Central memory CD8-positive, alpha-beta T cell (primary cell): ENCODE results near the gene AGAP3.
"Not testable (repeated sequence)": the region's sequence is repeated elsewhere in the genome, so short reads cannot be mapped to it uniquely, and the experiment has no call there.

ENCODE experiments used
- ATAC-seq: fragments of 150-1000 bp; cut with Tn5 transposase; replicated peaks from 2 replicates; pipeline ENCODE4 v1.10.0; 2022; ENCODE audit warnings: mild to moderate bottlenecking, moderate FRiP score, moderate number of reproducible peaks; ENCODE audit not compliant: poor library complexity, severe bottlenecking; ENCODE audit errors: extremely low read depth
- DNase-seq, 2 donors: peaks; one replicate each; pipeline ENCODE4 v3.0.0; 2021; ENCODE audit warnings: low spot score in 2 of 2
- H3K27ac Mint-ChIP-seq: one replicate; pipeline ENCODE4 v1.8.0; 2022; ENCODE audit warnings: low read depth, mild to moderate bottlenecking, moderate library complexity, mixed read lengths
- H3K27me3 Mint-ChIP-seq: one replicate; pipeline ENCODE4 v1.8.0; 2022; ENCODE audit warnings: mixed read lengths
- H3K36me3 Mint-ChIP-seq: one replicate; pipeline ENCODE4 v1.8.0; 2022; ENCODE audit warnings: mild to moderate bottlenecking, moderate library complexity, mixed read lengths; ENCODE audit not compliant: insufficient read depth
- H3K4me1 Mint-ChIP-seq: one replicate; pipeline ENCODE4 v1.8.0; 2022; ENCODE audit warnings: mixed read lengths
- H3K4me3 Mint-ChIP-seq: one replicate; pipeline ENCODE4 v1.8.0; 2022; ENCODE audit warnings: mild to moderate bottlenecking, moderate library complexity, mixed read lengths
- H3K9me3 Mint-ChIP-seq: one replicate; pipeline ENCODE4 v1.8.0; 2022; ENCODE audit warnings: mixed read lengths

AGAP3 gene

DNA sequence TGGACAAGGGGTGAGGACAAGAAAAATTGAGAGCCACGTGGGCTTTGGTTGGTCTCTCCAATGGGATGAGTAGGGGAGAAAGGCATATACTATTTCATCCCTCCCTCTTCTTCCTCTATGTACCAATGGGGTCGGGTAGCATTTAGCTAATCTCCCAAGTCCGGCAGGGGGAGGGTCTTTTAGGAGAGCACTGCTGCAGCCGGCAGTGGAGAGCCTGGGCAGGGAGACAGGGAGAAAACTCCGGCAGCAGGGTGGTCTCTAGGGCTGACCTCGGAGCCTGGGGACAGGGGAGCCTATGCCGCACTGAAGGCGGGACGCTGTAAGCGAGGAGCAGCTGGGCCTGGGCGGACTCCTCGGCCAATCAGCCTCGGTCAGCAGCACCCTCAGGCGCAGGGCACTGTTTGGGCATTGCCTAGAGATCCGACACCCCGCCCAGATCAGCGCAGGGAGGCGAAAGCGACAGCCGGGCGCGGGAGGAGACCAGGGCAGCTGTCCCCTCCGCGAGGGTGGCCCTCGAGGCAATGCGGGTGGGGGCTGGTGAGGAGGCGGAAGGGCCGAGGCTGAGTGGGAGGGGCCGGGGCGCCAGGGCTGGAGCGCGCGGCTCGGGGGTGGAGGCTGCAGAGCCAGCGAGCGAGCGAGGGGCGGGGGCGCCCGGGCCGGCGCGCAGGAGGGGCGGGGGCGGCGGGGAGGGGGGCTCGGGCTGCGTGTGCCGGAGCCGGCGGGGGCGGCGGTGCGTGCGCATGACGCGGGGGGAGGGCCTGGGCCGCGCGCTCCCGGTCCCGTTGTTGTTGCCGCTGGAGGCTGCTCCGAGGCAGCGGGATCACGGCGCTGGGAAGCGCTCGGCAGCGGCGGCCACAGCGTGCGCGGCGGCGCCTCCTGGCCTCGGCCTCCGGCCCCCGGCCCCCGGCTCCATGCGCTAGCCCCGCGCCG lies at the start of gene AGAP3:
Gene AGAP3 (plus strand): TSS at position 785 of the 930 bp plus-strand sequence. CDS start 267 bp downstream, outside the sequence.
- Mint-ChIP-seq H3K4me3 (peak within 1 kb of the TSS; percentile 84), H3K27ac (peak within 1 kb of the TSS; percentile 88), H3K9me3 (no peaks in the 10 kb centered on the region), H3K27me3 (peaks cover 10% of the 10 kb centered on the region), H3K36me3 (peaks cover 12% of the 10 kb centered on the region), H3K4me1 (peaks cover 31% of the 10 kb centered on the region)
- DNase-seq = no peak
- no peak for ATAC-seq

- Mint-ChIP-seq H3K4me1 (peaks cover 4% of the 10 kb centered on the region), H3K27me3 (no peaks in the 10 kb centered on the region), H3K27ac (peak overlapping the region; percentile 64), H3K9me3 (no peaks in the 10 kb centered on the region), H3K4me3 (no peak overlapping the region), H3K36me3 (peaks cover 9% of the 10 kb centered on the region)
- DNase-seq = no peak
- ATAC-seq = peak; percentile 19
These were observed 47.1 kb upstream of the AGAP3 start for GRCh38 chr7:151038951-151039849.

DNA sequence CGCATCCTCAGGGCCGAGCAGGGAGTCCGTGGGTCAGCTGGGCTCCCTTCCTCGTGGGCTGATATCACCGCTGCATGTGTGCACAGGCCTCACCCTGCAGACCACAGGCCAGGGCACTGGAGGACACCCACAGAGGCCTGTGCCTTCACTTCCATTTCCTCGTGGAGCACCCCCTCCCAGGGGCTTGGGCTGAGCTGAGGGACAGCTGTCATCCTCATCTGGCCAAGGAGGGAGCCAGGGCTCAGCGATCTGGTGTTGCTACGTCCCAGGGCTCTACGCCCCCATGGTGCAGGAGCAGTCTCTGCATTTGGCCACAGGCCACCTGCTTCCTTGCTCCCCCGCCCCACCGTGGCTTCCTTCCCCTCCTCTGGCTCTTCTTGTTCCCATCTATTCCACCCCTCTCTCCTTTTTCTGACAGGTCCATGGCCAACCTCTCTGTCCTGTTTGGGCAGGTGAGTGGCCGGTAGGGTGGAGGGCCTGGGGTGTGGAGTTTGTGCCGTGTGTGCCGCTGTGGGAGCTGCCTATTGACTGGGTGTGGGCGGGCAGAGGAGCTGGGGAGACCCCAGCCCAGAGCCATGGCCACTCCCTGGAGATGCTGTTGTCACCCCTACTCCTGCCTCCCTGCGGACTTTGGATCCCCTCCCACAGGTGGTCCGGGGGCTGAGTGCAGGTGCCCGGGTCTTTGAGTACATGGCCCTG lies 46.3 kb upstream of the AGAP3 start:
- ATAC-seq = no peak
- H3K27ac Mint-ChIP-seq = no peak overlapping the region
- H3K9me3 Mint-ChIP-seq = no peaks in the 10 kb centered on the region
- H3K27me3 Mint-ChIP-seq = no peaks in the 10 kb centered on the region
- peaks cover 9% of the 10 kb centered on the region for H3K36me3 Mint-ChIP-seq
- DNase-seq = no peak
- no peak overlapping the region for H3K4me3 Mint-ChIP-seq
- peaks cover 4% of the 10 kb centered on the region for H3K4me1 Mint-ChIP-seq

DNA sequence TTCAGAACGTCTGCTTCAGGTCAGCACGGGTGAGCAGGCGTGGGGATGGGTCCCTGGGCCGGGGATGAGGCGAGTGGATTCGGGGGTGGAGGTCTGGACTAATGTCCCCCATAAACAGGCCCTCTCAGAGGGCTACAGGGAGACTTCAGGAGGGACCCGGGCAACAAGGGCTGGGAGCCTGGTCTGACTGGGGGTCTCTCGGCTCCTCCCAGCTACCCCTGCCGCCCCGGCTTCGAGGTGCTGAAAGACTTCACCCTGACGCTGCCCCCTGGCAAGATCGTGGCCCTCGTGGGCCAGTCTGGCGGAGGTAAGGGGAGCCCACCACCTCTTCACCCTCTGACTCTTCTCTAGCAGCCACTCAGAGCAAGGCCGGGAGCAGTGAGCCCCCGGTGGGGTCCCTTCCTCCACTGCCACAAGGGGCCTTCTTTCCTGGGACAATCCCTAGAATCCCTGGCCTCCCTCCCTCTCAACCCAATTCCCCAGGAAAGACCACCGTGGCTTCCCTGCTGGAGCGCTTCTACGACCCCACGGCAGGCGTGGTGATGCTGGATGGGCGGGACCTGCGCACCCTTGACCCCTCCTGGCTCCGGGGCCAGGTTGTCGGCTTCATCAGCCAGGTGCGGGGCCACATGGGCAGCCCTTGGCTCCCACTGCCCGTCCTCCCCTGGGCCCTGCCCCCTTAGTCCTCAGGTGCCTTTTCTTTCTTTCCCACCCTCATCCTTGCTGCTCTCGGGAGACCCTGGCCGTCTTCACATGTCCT lies 45.5 kb upstream of the AGAP3 start:
- peaks cover 9% of the 10 kb centered on the region for H3K36me3 Mint-ChIP-seq
- DNase-seq = no peak
- peaks cover 4% of the 10 kb centered on the region for H3K4me1 Mint-ChIP-seq
- no peaks in the 10 kb centered on the region for H3K9me3 Mint-ChIP-seq
- no peak overlapping the region for H3K4me3 Mint-ChIP-seq
- H3K27me3 Mint-ChIP-seq = no peaks in the 10 kb centered on the region
- ATAC-seq = no peak
- no peak overlapping the region for H3K27ac Mint-ChIP-seq

- not testable (repeated sequence) for DNase-seq, H3K4me1 Mint-ChIP-seq, ATAC-seq, H3K4me3 Mint-ChIP-seq, H3K36me3 Mint-ChIP-seq, H3K27ac Mint-ChIP-seq, H3K9me3 Mint-ChIP-seq, H3K27me3 Mint-ChIP-seq
These were observed 42.8 kb upstream of the AGAP3 start for GRCh38 chr7:151043449-151043848.

DNA sequence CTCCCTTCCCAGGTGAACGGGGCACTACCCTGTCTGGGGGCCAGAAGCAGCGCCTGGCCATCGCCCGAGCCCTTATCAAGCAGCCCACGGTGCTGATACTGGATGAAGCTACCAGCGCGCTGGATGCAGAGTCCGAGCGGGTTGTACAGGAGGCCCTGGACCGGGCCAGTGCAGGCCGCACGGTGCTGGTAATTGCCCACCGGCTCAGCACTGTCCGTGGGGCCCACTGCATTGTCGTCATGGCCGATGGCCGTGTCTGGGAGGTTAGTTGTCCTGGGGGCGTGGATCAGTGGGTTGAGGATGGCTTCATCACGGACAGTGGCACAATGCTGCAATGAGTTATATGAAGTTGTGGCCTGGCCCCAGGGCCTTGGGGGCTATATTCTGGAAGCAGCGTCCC lies 42.3 kb upstream of the AGAP3 start:
- H3K9me3 Mint-ChIP-seq = no peaks in the 10 kb centered on the region
- DNase-seq = no peak
- no peak for ATAC-seq
- peaks cover 4% of the 10 kb centered on the region for H3K4me1 Mint-ChIP-seq
- peaks cover 7% of the 10 kb centered on the region for H3K36me3 Mint-ChIP-seq
- H3K27me3 Mint-ChIP-seq = no peaks in the 10 kb centered on the region
- H3K4me3 Mint-ChIP-seq = no peak overlapping the region
- no peak overlapping the region for H3K27ac Mint-ChIP-seq

- no peak for DNase-seq
- Mint-ChIP-seq H3K9me3 (no peaks in the 10 kb centered on the region), H3K4me1 (no peaks in the 10 kb centered on the region), H3K36me3 (peaks cover 7% of the 10 kb centered on the region), H3K4me3 (no peak overlapping the region), H3K27ac (no peak overlapping the region), H3K27me3 (no peaks in the 10 kb centered on the region)
- ATAC-seq = no peak
These were observed 41.0 kb upstream of the AGAP3 start for GRCh38 chr7:151045262-151045661.

GRCh38 chr7:151045967-151046366 lies 40.3 kb upstream of the AGAP3 start:
- H3K27ac Mint-ChIP-seq = no peak overlapping the region

GRCh38 chr7:151046603-151047573 lies 39.4 kb upstream of the AGAP3 start:
- no peaks in the 10 kb centered on the region for H3K4me1 Mint-ChIP-seq
- peaks cover 6% of the 10 kb centered on the region for H3K36me3 Mint-ChIP-seq
- H3K27me3 Mint-ChIP-seq = peaks cover 3% of the 10 kb centered on the region
- no peak overlapping the region for H3K4me3 Mint-ChIP-seq
- DNase-seq (no peak), ATAC-seq (no peak)
- no peaks in the 10 kb centered on the region for H3K9me3 Mint-ChIP-seq
- H3K27ac Mint-ChIP-seq = no peak overlapping the region

More at GRCh38 chr7:151045967-151046366, 40.3 kb upstream of the AGAP3 start:
- no peaks in the 10 kb centered on the region for H3K4me1 Mint-ChIP-seq
- DNase-seq (no peak), ATAC-seq (no peak)
- no peak overlapping the region for H3K4me3 Mint-ChIP-seq
- no peaks in the 10 kb centered on the region for H3K9me3 Mint-ChIP-seq
- H3K36me3 Mint-ChIP-seq = peaks cover 7% of the 10 kb centered on the region
- no peaks in the 10 kb centered on the region for H3K27me3 Mint-ChIP-seq

DNA sequence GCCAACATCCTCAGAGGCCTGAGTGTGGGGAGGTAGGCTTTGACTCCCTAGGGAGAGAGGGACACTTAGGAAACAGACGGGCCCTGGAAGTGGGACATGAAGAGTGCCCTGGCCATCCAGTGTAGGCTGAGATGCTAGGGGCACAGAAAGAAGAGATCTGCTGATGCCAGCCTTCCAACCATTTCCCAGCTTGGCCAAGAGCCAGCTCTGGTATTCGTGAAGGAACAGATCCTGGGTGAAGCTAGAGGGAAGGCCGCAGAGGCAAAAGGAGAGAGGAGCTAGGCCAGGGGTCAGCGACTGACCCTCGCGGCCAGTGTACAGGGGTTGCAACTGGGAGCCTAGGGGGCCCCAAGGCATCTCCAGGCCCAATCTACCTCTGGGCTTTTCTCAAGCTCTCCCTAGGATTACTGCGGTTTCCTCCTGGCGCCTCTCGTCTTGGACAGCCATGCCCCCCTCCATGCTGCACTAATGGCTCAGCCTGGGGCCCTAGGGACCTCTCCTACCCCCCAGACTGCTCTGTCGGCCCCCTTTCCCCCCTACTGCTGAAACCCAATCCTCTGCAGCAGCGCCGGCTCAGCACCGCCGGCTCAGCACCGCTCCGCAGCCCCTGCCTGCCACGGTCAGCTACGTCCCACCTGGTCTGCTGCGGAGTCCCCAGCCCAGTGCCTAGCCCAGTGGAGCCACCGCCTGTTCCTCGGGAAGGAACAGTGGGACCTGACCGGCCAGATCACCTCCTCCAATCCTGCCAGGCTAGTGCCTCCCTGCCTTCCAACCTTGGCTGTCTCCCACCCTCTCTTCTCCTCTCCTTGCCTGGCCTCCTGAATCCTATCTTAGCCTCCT lies 38.1 kb upstream of the AGAP3 start, which contains the start of gene ASIC3:
Gene ASIC3 (plus strand): TSS at position 556 of the 840 bp plus-strand sequence. CDS start 355 bp downstream, outside the sequence.
- peaks cover 1% of the 10 kb centered on the region for H3K36me3 Mint-ChIP-seq
- peaks cover 5% of the 10 kb centered on the region for H3K4me1 Mint-ChIP-seq
- DNase-seq = no peak
- no peak for ATAC-seq
- H3K27me3 Mint-ChIP-seq = peaks cover 16% of the 10 kb centered on the region
- H3K27ac Mint-ChIP-seq = no peak within 1 kb of the TSS
- H3K9me3 Mint-ChIP-seq = no peaks in the 10 kb centered on the region
- no peak within 1 kb of the TSS for H3K4me3 Mint-ChIP-seq
